ENCODE measurements around the gene FXYD2.

DNA sequence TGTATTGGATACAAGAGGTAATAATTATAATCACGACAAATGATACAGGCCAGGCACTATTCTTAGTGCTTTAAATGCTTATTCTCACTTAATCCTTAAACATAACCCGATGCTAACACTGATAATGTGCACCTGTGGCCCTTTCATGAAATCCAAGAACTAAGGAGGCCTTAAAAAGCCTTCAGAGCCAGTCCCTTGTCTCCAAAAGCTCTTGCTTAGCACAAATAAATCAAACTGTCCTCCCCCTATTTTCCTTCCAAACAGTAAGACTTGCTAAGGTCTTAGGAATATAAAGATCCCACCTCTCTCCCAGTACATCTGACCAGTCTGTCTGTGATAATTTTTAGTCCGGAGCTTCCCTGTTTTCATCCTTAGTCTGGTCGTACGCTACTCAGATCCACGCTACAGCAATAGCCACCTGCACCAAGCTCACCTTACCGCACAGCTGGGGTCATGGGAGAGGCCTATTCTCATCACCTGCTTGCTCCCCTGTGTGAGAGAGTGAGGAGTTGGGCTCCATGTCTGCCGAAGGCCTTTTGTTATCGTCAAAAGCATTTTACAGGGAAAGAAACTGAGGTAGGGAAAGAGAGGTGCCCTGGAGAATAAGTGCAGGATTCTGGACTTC is 35.1 kb upstream of the FXYD2 start:
- TF ChIP-seq, protein P1, sequence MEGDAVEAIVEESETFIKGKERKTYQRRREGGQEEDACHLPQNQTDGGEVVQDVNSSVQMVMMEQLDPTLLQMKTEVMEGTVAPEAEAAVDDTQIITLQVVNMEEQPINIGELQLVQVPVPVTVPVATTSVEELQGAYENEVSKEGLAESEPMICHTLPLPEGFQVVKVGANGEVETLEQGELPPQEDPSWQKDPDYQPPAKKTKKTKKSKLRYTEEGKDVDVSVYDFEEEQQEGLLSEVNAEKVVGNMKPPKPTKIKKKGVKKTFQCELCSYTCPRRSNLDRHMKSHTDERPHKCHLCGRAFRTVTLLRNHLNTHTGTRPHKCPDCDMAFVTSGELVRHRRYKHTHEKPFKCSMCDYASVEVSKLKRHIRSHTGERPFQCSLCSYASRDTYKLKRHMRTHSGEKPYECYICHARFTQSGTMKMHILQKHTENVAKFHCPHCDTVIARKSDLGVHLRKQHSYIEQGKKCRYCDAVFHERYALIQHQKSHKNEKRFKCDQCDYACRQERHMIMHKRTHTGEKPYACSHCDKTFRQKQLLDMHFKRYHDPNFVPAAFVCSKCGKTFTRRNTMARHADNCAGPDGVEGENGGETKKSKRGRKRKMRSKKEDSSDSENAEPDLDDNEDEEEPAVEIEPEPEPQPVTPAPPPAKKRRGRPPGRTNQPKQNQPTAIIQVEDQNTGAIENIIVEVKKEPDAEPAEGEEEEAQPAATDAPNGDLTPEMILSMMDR (IDR thresholded peaks at IDR 0.05), result no peak
- TF ChIP-seq POLR2AphosphoS5 (IDR thresholded peaks at IDR 0.05) (no peak), POLR2A (IDR thresholded peaks at IDR 0.05) (no peak), EP300 (IDR thresholded peaks at IDR 0.05) (no peak)

All from suprapubic skin (tissue), 4 donors.